Naive thymus-derived CD4-positive, alpha-beta T cell (primary cell): ENCODE measurements around the gene TMEM120A. TPM values are rescaled to one million over a fixed set of nuclear protein-coding genes. Genes with fewer than 3 reads are reported as not detected.

ENCODE experiments used
- ATAC-seq: fragments of 150-1000 bp; cut with Tn5 transposase; 2 replicates; pipeline ENCODE4 v1.10.0; 2021; ENCODE audit warnings: mild to moderate bottlenecking, moderate library complexity
- CTCF ChIA-PET: fragments of 350-600 bp; sonication (Branson Sonifier 250); formaldehyde crosslinking; loops from one replicate; lab custom pipeline; 2021; ENCODE audit warnings: antibody characterized with exemption; lab: Charles Lee
- POLR2A ChIA-PET: fragments of 350-600 bp; sonication (Branson Sonifier 250); formaldehyde crosslinking; loops from one replicate; lab custom pipeline; 2021; ENCODE audit warnings: antibody characterized with exemption, inconsistent platforms; lab: Charles Lee
- DNase-seq, 9 donors: peaks; one replicate each; pipeline versions ENCODE4 v3.0.0 to v3.0.0-alpha.2; 2020 to 2022; ENCODE audit warnings: mixed read lengths in 1 of 9
- H3K27ac ChIP-seq: one replicate; pipeline ENCODE4 v1.7.0; 2013; ENCODE audit warnings: mild to moderate bottlenecking, low read depth, low read length, moderate library complexity
- H3K27me3 ChIP-seq, 2 donors: one replicate each; pipeline ENCODE4 v1.7.0; 2013; ENCODE audit warnings: low read length in 2 of 2, mild to moderate bottlenecking in 2 of 2, moderate library complexity in 2 of 2; ENCODE audit not compliant: control insufficient read depth in 2 of 2, insufficient read depth in 2 of 2
- H3K36me3 ChIP-seq, 3 experiments: 1 replicate in 2 of 3; 2 replicates in 1 of 3; pipeline ENCODE4 v1.7.0; 2013; ENCODE audit warnings: low read length in 3 of 3, mild to moderate bottlenecking in 3 of 3, moderate library complexity in 1 of 3; ENCODE audit not compliant: insufficient read depth in 3 of 3, control insufficient read depth in 2 of 3
- H3K4me1 ChIP-seq, 2 donors: one replicate each; pipeline ENCODE4 v1.7.0; 2013; ENCODE audit warnings: low read length in 2 of 2, mild to moderate bottlenecking in 2 of 2, moderate library complexity in 1 of 2; ENCODE audit not compliant: control insufficient read depth in 2 of 2, insufficient read depth in 2 of 2
- H3K4me3 ChIP-seq: 2 replicates; pipeline ENCODE4 v1.7.0; 2013; ENCODE audit warnings: mild to moderate bottlenecking, low read length
- H3K9me3 ChIP-seq, 3 experiments: 1 replicate in 2 of 3; 2 replicates in 1 of 3; pipeline ENCODE4 v1.7.0; 2013; ENCODE audit warnings: low read length in 3 of 3; ENCODE audit not compliant: control insufficient read depth in 2 of 3
- H3K27ac Mint-ChIP-seq, 9 donors: one replicate each; pipeline ENCODE4 v1.8.0; 2020 to 2022; ENCODE audit warnings: mixed read lengths in 9 of 9, mild to moderate bottlenecking in 8 of 9, moderate library complexity in 5 of 9, inconsistent platforms in 2 of 9
- H3K27me3 Mint-ChIP-seq, 5 donors: one replicate each; pipeline ENCODE4 v1.8.0; 2021 to 2022; ENCODE audit warnings: mixed read lengths in 5 of 5, mild to moderate bottlenecking in 1 of 5
- H3K36me3 Mint-ChIP-seq, 5 donors: one replicate each; pipeline ENCODE4 v1.8.0; 2020 to 2022; ENCODE audit warnings: mixed read lengths in 5 of 5, mild to moderate bottlenecking in 3 of 5, inconsistent platforms in 1 of 5
- H3K4me1 Mint-ChIP-seq, 7 donors: one replicate each; pipeline ENCODE4 v1.8.0; 2020 to 2022; ENCODE audit warnings: mixed read lengths in 7 of 7, mild to moderate bottlenecking in 3 of 7, inconsistent platforms in 1 of 7
- H3K4me3 Mint-ChIP-seq, 10 donors: one replicate each; pipeline ENCODE4 v1.8.0; 2020 to 2022; ENCODE audit warnings: mild to moderate bottlenecking in 10 of 10, mixed read lengths in 10 of 10, moderate library complexity in 6 of 10, inconsistent platforms in 2 of 10
- H3K9me3 Mint-ChIP-seq, 11 donors: one replicate each; pipeline ENCODE4 v1.8.0; 2020 to 2022; ENCODE audit warnings: mixed read lengths in 11 of 11, mild to moderate bottlenecking in 4 of 11, inconsistent platforms in 1 of 11, moderate library complexity in 1 of 11
- intact Hi-C, 2 donors: fragments of 100-400 bp; cut with micrococcal nuclease; formaldehyde crosslinking; loops; one replicate each; pipeline ENCODE4 v1.15.1; 2023
- polyA plus RNA-seq, 2 donors: library from polyadenylated mRNA; unstranded; fragments of 300-500 nt; fragmentation: Illumina TruSeq; gene quantifications; one replicate each; pipeline ENCODE4 v1.2.3, GENCODE V29; 2021
- total RNA-seq, 6 experiments: library from RNA in 5 of 6; stranded (reverse) in 5 of 6; gene quantifications; 1 replicate in 5 of 6; 2 replicates in 1 of 6; pipeline ENCODE4 v1.2.3 and lab custom pipeline; 2021 to 2026

Gene TMEM120A
- total and polyA plus RNA-seq, 7 experiments from 2014 or later, result 19.1 to 38.6 (median 25.2) TPM

- H3K27ac ChIP-seq, result no peak overlapping the region
- no peaks in the 10 kb centered on the region for H3K9me3 ChIP-seq
- DNase-seq, result no peak
- H3K4me3 Mint-ChIP-seq, result no peak overlapping the region
- intact Hi-C loops, result no loop called here
- H3K36me3 ChIP-seq, result peaks cover 0 to 19% (median 0%) of the 10 kb centered on the region in 3 experiments
- H3K27me3 ChIP-seq, result no peaks in the 10 kb centered on the region
- no peaks in the 10 kb centered on the region for H3K27me3 Mint-ChIP-seq
- peaks cover 0 to 9% (median 3%) of the 10 kb centered on the region in 5 donors for H3K36me3 Mint-ChIP-seq
- POLR2A ChIA-PET, result no interaction called here
- peaks cover 6 to 10% of the 10 kb centered on the region in 2 donors for H3K4me1 ChIP-seq
- H3K9me3 Mint-ChIP-seq, result peaks cover 0 to 1% (median 0%) of the 10 kb centered on the region in 11 donors
- CTCF ChIA-PET, result no interaction called here
- no peak for ATAC-seq
- no peak overlapping the region for H3K4me3 ChIP-seq
- peak overlapping the region in 1 of 9 donors; percentile 28 for H3K27ac Mint-ChIP-seq
- peaks cover 12 to 34% (median 29%) of the 10 kb centered on the region in 7 donors for H3K4me1 Mint-ChIP-seq
These were observed 2.2 kb downstream of the TMEM120A start for GRCh38 chr7:75992083-75992755.

GRCh38 chr7:75991531-75992082, 2.8 kb downstream of the TMEM120A start:
- Mint-ChIP-seq H3K27ac (peak overlapping the region in 1 of 9 donors; percentile 28), H3K36me3 (peaks cover 0 to 9% (median 3%) of the 10 kb centered on the region in 5 donors), H3K4me1 (peaks cover 12 to 30% (median 23%) of the 10 kb centered on the region in 7 donors), H3K9me3 (peaks cover 0 to 1% (median 0%) of the 10 kb centered on the region in 11 donors), H3K4me3 (no peak overlapping the region), H3K27me3 (no peaks in the 10 kb centered on the region)
- ChIA-PET POLR2A (no interaction called here), CTCF (no interaction called here)
- Histone ChIP-seq H3K27me3 (no peaks in the 10 kb centered on the region), H3K4me1 (peaks cover 6 to 10% of the 10 kb centered on the region in 2 donors), H3K27ac (no peak overlapping the region), H3K36me3 (peaks cover 0 to 26% (median 0%) of the 10 kb centered on the region in 3 experiments), H3K9me3 (no peaks in the 10 kb centered on the region), H3K4me3 (no peak overlapping the region)
- intact Hi-C loops, result no loop called here
- ATAC-seq (no peak), DNase-seq (no peak)

- ATAC-seq, result no peak
- peaks cover 11 to 27% (median 16%) of the 10 kb centered on the region in 7 donors for H3K4me1 Mint-ChIP-seq
- POLR2A ChIA-PET, result no interaction called here
- no peak overlapping the region for H3K27ac ChIP-seq
- CTCF ChIA-PET, result interaction anchor here (0.7 kb wide), 1 partner anchor 330 kb away, joined by 7 read pairs; no protein-coding TSS in a partner anchor
- intact Hi-C loops, result no loop called here
- peaks cover 0 to 9% (median 0%) of the 10 kb centered on the region in 5 donors for H3K36me3 Mint-ChIP-seq
- H3K9me3 ChIP-seq, result no peaks in the 10 kb centered on the region
- H3K27me3 Mint-ChIP-seq, result no peaks in the 10 kb centered on the region
- peaks cover 0 to 41% (median 0%) of the 10 kb centered on the region in 3 experiments for H3K36me3 ChIP-seq
- peaks cover 2 to 6% of the 10 kb centered on the region in 2 donors for H3K4me1 ChIP-seq
- DNase-seq, result no peak
- H3K27ac Mint-ChIP-seq, result peak overlapping the region in 6 of 9 donors; percentile 3 to 73 (median 62)
- H3K4me3 ChIP-seq, result no peak overlapping the region
- H3K27me3 ChIP-seq, result no peaks in the 10 kb centered on the region
- H3K9me3 Mint-ChIP-seq, result peaks cover 0 to 1% (median 0%) of the 10 kb centered on the region in 11 donors
- peak overlapping the region in 1 of 10 donors; percentile 53 for H3K4me3 Mint-ChIP-seq
These were observed 4.7 kb downstream of the TMEM120A start for GRCh38 chr7:75989500-75990388.

GRCh38 chr7:75988568-75989499, 5.6 kb downstream of the TMEM120A start:
- Histone ChIP-seq H3K36me3 (peaks cover 0 to 45% (median 0%) of the 10 kb centered on the region in 3 experiments), H3K27ac (no peak overlapping the region), H3K4me1 (peaks cover 0 to 4% of the 10 kb centered on the region in 2 donors), H3K4me3 (no peak overlapping the region), H3K27me3 (no peaks in the 10 kb centered on the region), H3K9me3 (no peaks in the 10 kb centered on the region)
- peaks cover 0 to 1% (median 0%) of the 10 kb centered on the region in 11 donors for H3K9me3 Mint-ChIP-seq
- no peak for ATAC-seq
- no peak for DNase-seq
- H3K4me3 Mint-ChIP-seq, result no peak overlapping the region
- peaks cover 11 to 27% (median 16%) of the 10 kb centered on the region in 7 donors for H3K4me1 Mint-ChIP-seq
- intact Hi-C loops, result no loop called here
- peak overlapping the region in 1 of 9 donors; percentile 3 for H3K27ac Mint-ChIP-seq
- ChIA-PET POLR2A (no interaction called here), CTCF (interaction anchor here (0.7 kb wide), 1 partner anchor 331 kb away, joined by 7 read pairs; no protein-coding TSS in a partner anchor)
- H3K27me3 Mint-ChIP-seq, result no peaks in the 10 kb centered on the region
- peaks cover 0 to 9% (median 0%) of the 10 kb centered on the region in 5 donors for H3K36me3 Mint-ChIP-seq

DNA sequence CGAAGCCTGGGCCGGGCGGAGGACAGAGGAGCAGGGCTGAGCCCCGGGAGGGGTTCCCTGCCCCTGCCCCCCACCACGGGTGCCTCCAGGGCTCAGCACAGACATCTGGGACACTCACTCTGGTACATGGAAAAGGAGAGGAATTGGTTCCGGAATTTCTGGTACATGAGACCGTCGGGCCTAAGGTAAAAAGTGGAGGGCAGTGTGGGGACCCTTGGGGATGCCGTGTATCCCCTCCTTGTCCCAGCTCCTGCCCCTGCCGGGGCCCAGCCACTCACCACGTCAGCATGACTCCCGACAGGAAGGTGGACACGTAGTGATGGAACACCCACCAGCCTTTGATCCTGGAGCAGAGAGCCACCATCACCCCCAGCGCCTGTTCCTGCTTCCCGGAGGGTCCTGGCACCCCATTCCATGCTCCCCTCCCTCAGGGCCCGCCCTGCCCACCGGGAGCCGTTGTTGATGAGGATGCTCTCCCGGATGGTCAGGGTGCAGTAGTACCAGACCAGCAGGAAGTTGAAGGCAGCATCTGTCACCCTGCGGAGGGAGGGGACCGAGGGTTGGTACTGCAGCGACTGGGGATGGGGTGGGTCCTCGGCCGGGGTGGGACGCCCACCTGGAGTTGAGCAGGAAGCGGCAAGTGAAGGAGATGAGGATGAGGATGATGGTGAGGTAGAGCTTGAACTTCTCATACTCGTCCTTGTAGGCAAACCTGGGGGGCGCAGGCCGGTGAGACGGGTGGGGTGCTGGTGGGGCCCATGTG, 6.4 kb downstream of the TMEM120A start:
- Histone ChIP-seq H3K4me3 (no peak overlapping the region), H3K36me3 (peaks cover 0 to 53% (median 0%) of the 10 kb centered on the region in 3 experiments), H3K27ac (no peak overlapping the region), H3K9me3 (no peaks in the 10 kb centered on the region), H3K27me3 (no peaks in the 10 kb centered on the region), H3K4me1 (no peaks in the 10 kb centered on the region)
- intact Hi-C loops, result no loop called here
- peaks cover 0 to 1% (median 0%) of the 10 kb centered on the region in 11 donors for H3K9me3 Mint-ChIP-seq
- ChIA-PET CTCF (no interaction called here), POLR2A (no interaction called here)
- H3K4me3 Mint-ChIP-seq, result no peak overlapping the region
- peak overlapping the region in 1 of 9 donors; percentile 9 for H3K27ac Mint-ChIP-seq
- H3K27me3 Mint-ChIP-seq, result no peaks in the 10 kb centered on the region
- DNase-seq (no peak), ATAC-seq (no peak)
- H3K36me3 Mint-ChIP-seq, result peaks cover 0 to 9% (median 0%) of the 10 kb centered on the region in 5 donors
- H3K4me1 Mint-ChIP-seq, result peaks cover 11 to 21% (median 12%) of the 10 kb centered on the region in 7 donors
